CD4-positive, alpha-beta T cell treated with Interleukin-1 beta for 1 hour (primary cell): ENCODE measurements around the gene PAOX.

Source experiments
- DNase-seq, 2 donors: peaks; one replicate each; pipeline ENCODE4 v3.0.0-alpha.2; 2020 to 2022

The PAOX gene

DNA sequence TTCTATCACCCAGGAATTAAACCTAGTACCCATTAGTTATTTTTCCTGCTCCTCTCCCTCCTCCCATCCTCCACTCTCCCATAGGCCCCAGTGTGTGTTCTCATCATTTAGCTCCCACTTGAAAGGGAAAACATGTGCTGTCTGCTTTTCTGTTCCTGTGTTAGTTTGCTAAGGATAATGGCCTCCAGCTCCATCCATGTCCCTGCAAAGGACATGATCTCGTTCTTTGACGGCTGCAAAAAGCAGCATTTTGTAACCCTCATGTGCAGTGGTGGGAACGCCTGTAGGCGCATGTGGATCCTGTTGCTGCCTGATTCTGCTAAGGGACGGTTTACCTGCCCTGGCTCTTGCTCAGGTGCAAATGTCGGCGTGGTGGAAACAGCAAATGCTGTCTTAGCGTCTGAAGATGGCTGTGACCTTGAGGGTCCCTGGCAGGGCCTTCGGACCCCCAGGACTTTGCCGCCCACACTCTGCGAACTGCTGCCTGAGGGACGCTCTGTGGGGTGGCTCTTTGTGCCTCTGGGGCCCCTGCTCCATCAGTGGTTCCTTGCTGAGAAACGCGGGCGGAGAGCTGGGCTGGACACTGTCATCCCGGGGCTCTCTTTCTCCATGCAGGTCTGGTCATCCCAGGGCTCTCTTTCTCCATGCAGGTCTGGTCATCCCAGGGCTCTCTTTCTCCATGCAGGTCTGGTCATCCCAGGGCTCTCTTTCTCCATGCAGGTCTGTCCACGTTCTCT, 9.3 kb downstream of the PAOX start:
- no peak for DNase-seq

DNA sequence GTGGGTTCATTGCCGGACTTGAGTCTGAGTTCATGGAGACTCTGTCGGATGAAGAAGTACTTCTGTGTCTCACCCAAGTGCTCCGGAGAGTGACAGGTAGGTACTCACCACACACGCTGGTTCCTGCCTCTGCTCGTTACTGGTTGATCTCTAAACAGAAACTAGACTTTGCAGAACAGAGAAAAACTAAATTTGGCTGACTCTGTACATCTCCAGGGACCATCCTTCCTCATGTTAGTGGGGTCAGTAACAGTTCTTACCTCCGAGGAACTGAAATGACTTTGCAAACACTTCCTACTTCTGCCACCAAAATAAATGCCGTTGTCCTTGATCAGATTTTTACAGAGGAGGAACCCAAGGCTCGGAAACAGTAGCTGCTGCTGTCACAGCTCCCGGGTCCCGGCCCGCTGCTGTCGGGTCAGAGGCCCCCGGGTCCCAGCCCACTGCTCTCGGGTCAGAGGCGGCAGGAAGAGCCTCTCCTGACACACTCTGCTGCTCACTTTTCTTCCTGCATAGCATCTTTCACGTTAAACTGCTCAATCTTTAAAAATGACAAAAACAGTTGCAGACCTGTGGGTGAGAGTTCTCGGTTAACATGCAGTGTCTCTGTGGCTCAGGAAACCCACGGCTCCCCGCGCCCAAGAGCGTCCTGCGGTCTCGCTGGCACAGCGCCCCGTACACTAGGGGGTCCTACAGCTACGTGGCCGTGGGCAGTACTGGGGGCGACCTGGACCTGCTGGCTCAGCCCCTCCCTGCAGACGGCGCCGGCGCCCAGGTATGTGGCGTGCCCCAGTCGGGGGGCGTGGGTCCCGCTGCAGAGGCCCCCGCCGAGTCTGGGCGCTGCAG, 10.1 kb downstream of the PAOX start:
- DNase-seq, result peak; percentile 47 to 70

DNA sequence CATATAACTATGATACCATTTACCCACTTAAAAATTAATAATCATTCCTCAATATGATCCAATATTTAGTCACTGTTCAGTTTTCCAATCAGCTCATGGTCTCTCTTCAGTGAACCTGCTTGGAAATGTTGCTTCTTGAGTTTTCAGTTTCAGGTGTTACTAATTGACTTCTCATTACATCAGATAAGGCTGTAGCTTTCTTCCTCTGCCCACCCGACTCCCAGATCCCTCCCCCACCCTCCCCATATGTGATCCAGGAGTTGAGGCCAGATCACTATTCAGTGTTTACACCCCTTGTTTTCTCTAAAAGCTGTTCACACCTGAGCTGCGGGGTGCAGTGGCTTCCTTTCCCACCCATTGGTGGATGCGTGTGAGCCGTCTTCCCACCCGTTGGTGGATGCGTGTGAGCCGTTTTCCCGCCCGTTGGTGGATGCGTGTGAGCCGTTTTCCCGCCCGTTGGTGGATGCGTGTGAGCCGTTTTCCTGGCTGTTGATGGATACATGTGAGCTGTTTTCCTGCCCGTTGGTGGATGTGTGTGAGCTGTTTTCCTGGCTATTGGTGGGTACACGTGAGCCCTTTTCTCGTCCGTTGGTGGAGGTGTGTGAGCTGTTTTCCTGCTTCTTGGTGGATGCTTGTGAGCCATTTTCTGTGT, 11.7 kb downstream of the PAOX start:
- no peak for DNase-seq

DNA sequence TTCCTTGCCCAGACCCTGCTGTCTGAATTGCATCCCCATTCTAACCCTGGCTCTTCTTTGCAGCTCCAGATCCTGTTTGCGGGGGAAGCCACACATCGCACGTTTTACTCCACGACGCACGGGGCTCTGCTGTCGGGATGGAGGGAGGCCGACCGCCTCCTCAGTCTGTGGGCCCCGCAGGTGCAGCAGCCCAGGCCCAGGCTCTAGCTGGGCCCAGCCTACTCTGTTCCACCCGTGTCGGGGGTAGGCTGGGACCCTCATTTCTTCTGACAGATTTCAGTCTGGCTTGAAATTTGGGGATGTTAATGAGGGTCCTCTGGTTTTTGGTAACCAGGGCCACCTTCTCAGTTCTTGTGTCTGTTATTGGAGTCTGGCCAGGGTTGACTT, 12.2 kb downstream of the PAOX start:
- no peak for DNase-seq

DNA sequence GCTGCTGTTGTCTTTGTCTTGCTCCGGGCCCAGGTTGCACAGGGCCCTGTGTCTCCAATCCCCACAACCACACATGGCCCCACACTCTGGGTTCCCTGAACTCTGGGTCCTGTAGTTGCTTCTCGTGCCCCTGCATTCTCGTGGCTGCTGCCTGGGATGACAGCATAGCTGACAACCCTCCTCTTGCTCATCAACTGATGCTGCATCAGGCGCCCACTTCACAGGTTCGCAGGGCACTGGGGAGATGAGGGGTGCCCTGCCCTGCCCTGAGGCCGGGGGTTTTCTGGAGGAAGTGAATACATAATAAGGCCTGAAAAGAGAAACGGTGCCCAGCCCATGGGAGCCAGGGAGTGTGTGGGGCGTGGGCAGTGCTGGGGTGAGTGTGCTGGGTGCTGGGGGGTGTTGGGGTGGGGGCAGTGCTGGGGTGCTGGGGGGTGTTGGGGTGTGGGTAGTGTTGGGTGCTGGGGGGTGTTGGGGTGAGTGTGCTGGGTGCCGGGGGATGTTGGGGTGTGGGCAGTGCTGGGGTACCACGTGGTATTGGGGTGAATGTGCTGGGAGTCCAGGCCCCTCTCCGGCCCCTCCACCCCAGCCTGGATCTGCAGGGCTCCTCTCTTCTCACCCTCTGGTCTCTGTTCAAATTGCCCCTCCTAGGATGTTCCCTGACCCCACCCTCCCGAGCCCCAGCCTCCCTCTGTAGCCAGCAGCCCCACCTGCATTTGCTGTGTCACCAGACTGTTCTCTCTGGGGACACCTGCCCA, 12.9 kb downstream of the PAOX start:
- DNase-seq, result peak; percentile 18 to 20

DNA sequence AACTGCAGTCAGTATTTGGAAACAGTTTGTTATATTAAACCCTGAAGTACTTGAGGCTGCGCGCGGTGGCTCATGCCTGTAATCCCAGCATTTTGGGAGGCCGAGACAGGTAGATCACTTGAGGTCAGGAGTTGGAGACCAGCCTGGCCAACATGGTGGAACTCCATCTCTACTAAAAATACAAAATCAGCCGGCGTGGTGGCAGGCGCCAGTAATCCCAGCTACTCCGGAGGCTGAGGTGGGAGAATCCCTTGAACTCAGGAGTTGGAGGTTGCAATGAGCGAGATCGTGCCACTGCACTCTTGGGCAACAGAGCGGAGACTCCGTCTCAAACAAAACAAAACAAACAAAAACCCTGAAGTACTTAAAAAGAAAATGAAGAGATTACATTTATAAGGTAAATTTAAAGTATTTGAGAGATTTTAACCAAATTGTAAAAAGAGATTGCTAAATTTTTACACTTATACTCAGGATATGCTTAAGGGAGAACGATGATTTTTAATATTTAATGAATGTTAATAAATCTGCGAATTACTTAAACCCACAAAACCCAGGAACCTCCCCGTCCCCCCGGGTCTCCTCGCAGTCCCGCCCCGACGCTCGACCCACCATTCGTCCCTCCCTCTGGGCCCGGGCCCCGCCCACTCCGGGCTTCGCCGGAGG, 14.5 kb downstream of the PAOX start:
- DNase-seq, result no peak

DNA sequence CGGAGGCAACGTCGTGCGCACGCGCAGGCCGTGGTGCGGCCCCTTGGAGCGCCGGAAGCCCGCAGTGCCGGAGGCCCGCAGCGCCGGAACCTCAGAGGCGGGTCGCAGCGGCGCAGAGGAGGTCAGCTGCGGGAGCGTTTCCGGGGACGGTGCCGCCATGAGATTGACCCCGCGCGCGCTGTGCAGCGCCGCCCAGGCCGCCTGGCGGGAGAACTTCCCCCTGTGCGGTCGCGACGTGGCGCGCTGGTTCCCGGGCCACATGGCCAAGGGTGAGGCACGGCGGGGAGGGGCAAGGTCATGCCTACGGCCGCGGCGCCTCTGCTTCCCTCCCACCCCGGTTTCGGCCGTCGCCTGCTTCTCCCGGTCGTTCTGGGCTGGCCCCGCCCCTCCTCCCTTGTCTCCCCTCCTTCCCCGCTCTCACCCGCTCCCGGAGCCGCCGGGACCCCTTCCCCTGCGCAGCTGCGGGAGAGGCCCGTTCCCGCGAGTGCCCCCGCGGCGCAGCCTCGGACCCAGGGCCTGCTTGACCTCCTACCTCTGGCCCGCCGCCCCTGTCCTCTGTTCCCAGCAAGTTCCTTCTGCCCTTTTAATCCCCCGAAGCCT, 15.1 kb downstream of the PAOX start, which contains the start of gene MTG1:
TSS of gene MTG1 (plus strand) at position 94 of the 600 bp plus-strand sequence. CDS start at position 158, 64 bp downstream.
- peak; percentile 93 to 94 for DNase-seq

DNA sequence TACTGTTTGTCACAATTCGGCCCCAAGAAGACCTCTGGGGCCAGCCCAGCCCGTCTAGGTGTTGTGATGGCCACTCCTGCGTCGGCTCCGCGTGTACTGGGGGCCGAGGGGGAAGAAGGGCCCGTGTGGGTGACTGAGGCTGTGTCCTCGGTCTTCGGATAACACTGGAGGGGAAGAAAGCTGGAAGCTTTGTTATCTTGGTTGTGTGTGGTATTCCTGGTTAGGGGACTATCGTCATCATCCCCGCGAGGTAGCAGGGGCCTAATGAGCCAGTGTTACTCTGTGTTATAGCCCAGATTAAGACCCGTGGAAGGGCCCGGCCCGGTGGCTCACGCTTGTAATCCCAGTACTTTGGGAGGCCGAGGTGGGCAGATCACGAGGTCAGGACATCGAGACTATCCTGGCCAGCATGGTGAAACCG, 15.7 kb downstream of the PAOX start:
- no peak for DNase-seq

DNA sequence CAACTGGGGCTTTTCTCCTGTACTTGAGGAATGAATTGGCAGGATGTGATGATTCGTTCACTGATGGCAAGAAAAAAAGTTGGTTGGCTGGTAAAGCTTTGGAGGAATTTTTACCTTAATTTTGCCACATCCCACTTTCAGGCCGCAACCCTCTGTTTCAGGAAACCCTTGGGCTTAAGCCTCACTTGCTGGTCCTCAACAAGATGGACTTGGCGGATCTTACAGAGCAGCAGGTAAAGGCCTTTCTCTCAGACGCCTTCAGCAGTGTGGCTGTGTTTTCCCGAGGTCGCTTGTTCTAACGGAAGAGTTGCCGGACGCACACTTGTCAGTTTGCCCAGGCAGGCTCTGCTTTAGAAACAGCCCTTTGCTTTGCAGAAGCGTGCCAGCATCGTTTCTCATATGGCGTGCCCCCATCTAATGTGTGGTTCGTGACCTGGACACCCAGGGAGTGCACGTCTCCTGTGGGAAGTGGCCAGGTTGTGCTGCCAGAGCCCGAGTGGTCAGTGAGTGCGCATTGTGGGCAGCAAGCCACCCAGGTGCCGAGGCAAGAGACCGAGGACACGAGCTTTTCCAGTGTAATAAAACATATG, 17.1 kb downstream of the PAOX start:
- no peak for DNase-seq

DNA sequence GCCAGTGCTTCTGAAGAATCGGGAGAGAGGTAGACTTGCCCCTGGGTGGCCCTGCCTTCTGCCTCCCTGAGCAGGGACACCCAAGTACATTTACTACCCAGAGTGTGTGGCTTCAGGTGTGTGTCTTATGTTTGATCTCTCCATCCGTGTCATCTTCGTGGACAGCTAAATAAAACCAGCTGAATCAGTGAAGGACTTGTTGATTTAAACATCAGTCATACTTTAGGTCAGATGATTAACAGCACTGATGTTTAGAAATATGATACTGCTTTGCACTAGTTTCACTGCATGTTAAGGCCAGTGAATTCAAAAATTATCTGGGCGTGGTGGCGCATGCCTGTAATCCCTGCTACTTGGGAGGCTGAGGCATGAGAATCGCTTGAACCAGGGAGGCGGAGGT, 18.9 kb downstream of the PAOX start:
- DNase-seq, result no peak

DNA sequence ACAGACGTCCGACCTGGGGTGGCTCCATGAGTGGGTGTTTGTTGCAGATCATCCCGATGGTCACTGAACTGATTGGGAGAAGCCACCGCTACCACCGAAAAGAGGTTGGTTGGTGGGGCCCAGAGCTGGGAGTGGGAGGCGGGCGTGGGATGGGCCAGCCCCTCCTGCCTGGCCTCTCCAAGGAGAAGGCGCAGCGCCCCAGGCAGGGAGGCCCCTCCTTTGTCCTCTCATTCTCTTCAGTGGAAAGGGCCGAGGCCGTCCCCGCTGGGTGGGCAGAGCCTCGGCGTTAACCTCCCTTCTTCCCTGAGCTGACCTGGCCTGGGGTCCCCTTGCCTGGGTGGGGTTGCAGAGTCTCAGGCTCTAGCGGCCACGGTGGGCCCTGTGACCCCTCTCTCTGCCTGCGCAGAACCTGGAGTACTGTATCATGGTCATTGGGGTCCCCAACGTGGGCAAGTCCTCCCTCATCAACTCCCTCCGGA, 20.1 kb downstream of the PAOX start:
- DNase-seq, result no peak

DNA sequence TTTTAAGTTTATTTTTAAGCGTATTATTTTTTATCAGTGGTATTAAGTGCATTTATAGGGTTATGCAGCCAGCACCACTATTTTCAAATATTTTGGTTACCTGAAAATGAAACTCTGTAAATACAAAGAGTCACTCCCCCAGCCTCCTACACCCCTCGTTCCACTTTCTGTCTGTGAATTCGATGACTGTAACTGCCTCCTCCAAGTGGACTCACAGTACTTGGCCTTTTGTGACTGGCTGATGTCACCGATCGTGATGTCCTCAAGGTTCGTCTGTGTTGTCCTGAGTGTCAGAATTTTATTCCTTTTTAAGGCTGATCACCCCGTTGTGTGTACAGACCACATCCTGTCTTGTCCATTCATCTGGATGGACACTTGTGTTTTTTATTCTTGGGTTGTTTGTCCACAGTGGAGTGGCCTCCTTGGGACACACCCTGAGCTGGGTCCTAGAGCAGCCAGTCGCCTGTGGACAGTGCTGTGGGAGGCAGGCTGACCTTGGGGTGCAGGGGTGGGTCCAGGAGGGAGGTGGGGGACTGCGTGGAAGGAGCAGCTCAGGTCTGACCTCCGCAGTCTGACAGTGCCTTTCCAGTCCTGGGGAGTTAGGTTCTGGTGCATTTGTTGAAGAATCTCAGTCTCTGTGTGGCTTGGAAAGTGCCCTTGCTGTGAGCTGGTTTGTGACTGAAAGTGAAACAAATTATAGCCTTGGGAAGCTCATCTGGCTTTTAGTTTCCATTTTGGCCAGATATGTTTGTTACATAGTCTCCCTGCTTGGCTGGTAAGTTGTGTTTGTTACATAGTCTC, 21.8 kb downstream of the PAOX start:
- no peak for DNase-seq

DNA sequence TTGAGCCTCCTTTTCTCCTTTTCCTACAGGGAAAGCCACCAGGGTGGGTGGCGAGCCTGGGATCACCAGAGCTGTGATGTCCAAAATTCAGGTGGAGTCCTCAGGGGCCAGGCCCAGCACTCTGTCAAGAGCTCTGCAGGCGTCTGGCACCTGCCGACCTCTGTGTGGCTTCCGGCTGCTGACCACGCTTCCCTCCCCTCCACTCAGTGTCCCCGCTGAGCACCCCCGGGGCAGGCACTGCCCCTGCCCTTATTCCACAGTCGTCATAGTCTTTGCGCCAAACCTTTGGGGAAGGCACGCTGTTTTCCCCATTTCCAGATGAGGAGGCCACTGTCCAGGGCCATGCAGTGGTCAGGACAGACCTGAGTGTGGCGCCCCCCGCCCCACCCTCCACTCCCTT, 22.4 kb downstream of the PAOX start:
- no peak for DNase-seq

DNA sequence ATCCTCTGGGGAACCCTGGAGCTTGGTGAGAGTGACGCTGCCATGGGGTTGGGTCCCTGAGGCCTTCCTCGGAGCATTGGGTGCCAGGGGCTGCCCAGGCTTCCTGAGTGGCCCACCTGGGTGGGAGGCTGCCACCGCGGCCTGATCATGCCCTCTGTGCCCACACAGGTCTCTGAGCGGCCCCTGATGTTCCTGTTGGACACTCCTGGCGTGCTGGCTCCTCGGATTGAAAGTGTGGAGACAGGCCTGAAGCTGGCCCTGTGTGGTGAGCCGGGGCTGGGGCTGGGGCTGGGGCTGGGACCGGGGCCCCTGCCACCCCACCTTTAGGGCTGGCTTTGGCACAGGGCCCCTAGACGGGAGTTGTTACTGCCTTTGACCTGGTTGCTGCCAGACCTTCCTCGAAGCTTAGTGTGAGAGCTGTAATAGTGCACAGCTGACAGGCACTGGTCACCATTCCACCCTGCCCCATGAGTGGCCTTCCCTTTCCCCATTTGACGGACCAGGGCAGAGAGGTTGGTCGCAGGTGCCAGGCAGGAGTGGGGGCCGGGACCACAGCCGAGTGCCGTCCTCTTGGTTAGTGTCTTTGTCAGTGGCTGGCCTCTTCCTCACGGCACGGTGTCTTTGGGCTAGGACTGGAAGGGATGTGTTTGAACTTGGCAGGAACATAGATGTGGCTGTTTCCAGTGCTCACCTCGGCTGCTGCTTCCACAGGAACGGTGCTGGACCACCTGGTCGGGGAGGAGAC, 23.1 kb downstream of the PAOX start:
- no peak for DNase-seq

DNA sequence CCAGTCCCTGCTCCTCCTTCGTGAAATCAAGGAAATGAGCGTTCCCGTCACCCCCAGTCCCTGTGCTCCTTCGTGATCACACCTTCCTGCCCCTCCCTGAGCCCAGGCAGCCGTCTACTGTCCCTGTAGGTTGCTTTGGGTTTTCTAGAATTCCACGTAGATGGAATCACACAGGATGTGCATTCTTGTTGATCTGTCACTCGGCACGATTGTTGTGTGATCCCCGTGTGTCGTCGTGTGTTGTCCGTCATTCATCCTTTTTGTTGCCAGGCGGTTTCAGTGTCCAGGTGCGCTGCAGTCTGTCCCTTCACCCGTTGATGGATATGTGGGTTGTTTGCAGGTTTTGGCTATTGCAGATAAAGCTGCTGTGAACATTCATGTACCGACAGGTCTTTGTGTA, 24.3 kb downstream of the PAOX start:
- DNase-seq, result no peak

DNA sequence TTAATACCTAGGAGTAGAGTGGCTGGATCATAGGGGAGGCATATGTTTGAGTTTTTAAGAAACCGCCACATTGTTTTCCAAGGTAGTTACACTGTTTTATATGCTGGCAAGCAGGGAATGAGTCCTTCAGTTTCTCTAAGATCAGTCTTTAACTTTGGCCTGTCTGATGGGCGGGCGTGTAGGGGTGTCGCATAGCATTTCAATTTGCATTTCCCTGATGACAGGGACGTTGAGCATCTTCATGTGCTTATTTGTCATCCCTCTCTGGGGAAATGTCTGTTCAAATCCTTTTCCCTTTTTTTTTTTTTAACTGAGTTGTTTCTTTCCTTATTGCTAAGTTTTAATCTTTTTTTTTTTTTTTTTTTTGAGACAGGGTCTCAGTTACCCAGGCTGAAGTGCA, 24.7 kb downstream of the PAOX start:
- no peak for DNase-seq

DNA sequence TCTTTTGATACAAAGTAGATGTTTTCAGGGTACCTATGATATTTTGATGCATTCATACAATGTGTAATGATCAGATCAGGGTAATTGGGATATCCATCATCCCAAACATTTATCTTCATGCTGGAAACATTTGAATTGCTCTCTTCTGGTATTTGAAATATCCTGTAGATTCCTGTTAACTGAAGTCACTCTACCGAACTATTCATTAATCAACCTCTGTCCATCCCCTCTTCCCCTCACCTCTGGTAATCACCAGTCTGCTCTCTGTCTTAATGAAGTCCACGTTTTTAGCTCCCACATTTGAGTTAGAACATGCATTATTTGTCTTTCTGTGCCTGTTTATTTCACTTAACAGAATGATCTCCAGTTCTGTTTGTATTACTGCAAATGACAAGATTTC, 26.2 kb downstream of the PAOX start:
- DNase-seq, result no peak

DNA sequence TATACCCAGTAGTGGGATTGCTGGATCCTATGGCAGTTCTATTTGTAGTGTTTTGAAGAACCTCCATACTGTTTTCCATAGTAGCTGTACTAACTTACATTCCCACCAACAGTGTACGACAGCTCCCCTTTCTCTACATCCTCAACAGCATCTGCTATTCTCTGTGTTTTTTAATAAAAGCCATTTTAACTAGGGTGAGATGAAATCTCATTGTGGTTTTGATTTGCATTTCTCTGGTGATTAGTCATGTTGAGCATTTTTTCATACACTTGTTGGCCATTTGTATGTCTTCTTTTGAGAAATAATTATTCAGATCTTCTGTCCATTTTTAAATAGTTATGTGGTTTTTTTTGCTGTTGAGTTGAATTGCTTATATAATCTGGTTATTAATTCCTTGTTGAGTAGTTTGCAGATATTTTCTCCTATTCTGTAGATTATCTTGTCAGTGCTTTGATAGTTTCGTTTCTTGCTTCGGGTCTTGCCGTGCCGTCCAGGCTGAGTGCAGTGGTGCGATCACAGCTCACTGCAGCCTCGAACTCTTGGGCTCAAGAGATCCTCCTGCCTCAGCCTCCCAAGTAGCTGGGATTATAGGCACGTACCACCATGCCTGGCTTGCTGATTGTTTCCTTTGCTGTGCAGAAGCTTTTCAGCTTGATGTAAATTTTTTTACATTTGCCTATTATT, 26.9 kb downstream of the PAOX start:
- no peak for DNase-seq
